Colonic mucosa (tissue), 4 donors: ENCODE measurements around the gene HTR3A. TPM values are rescaled to one million over a fixed set of nuclear protein-coding genes. Genes with fewer than 3 reads are reported as not detected.

Source experiments
- DNase-seq: peaks from one replicate; pipeline ENCODE4 v3.0.0-alpha.2; 2020
- H3K27ac ChIP-seq: fragments of 200-600 bp; one replicate; pipeline ENCODE4 v1.8.0; 2021
- H3K27me3 ChIP-seq: fragments of 200-600 bp; one replicate; pipeline ENCODE4 v1.8.0; 2021
- H3K36me3 ChIP-seq: fragments of 200-600 bp; one replicate; pipeline ENCODE4 v1.8.0; 2021
- H3K4me1 ChIP-seq: fragments of 200-600 bp; one replicate; pipeline ENCODE4 v1.8.0; 2021; ENCODE audit warnings: mild to moderate bottlenecking
- H3K4me3 ChIP-seq: fragments of 200-600 bp; one replicate; pipeline ENCODE4 v1.8.0; 2021
- H3K9ac ChIP-seq, 2 donors: one replicate each; pipeline ENCODE4 v1.7.0; 2013; ENCODE audit warnings: control low read depth in 2 of 2, low read depth in 2 of 2, low read length in 2 of 2
- H3K9me3 ChIP-seq: fragments of 200-600 bp; one replicate; pipeline ENCODE4 v1.8.0; 2021
- intact Hi-C: fragments of 100-400 bp; cut with DNase I; formaldehyde crosslinking; loops from one replicate; pipeline ENCODE4 v1.14.1; 2022
- total RNA-seq, 2 donors: library from RNA; stranded (reverse); fragmentation: NEBNext Ultra II Directional in 1 of 2; extraction: Animal tissue kit (Norgen Biotek cat#: 25700) in 1 of 2; gene quantifications; one replicate each; pipeline ENCODE4 v1.2.1, GENCODE V29; 2021
- TF ChIP-seq, protein P1 (sequence below): fragments of 200-600 bp; IDR thresholded peaks from one replicate; pipeline ENCODE4 v1.8.0; 2022; ENCODE audit warnings: antibody characterized with exemption, mild to moderate bottlenecking
- donor health status: healthy.
- donor health status: DM: no; HTN: no; CAD: no.
- donor health status: DM: no; HTN: no; CAD: no.

The HTR3A gene
- total RNA-seq, 2 donors from 2014 or later, result 0.90 TPM; not detected in 1

DNA sequence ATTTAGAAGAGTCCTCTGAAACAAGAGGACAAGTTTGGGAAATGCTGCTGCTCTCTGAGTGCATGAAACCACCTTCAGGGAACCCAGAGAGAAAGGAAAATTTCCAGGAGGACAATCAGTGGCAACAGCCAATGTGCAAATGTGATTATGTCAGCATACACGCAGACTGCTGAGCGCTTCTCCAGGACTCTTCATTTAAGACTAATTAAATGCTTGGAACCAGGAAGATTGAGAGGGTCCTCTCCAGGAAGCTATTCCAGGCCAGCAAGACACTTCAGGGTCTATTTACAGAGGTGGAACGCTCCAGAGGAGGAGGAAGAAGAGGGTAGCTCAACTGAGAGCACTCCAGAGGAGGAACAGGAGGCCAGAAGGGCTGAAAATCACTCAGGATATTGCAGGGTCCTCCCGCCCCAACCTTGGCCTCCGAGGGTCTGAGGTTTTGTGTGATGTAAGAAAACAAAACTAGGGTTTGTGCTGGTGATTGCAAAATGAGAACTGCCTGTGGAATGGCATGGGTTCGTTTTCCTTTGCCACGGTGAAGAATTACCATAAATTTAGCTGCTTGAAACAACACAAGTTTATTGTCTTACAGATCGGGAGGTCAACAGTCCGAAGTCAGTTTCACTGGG, 14.1 kb upstream of the HTR3A start:
- H3K4me3 ChIP-seq, result no peak overlapping the region
- no peaks in the 10 kb centered on the region for H3K4me1 ChIP-seq
- H3K27ac ChIP-seq, result no peak overlapping the region
- TF ChIP-seq, protein P1, sequence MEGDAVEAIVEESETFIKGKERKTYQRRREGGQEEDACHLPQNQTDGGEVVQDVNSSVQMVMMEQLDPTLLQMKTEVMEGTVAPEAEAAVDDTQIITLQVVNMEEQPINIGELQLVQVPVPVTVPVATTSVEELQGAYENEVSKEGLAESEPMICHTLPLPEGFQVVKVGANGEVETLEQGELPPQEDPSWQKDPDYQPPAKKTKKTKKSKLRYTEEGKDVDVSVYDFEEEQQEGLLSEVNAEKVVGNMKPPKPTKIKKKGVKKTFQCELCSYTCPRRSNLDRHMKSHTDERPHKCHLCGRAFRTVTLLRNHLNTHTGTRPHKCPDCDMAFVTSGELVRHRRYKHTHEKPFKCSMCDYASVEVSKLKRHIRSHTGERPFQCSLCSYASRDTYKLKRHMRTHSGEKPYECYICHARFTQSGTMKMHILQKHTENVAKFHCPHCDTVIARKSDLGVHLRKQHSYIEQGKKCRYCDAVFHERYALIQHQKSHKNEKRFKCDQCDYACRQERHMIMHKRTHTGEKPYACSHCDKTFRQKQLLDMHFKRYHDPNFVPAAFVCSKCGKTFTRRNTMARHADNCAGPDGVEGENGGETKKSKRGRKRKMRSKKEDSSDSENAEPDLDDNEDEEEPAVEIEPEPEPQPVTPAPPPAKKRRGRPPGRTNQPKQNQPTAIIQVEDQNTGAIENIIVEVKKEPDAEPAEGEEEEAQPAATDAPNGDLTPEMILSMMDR, result no peak
- no peak for DNase-seq
- H3K9ac ChIP-seq, result no peak overlapping the region
- H3K27me3 ChIP-seq, result no peaks in the 10 kb centered on the region
- intact Hi-C loops, result no loop called here
- no peaks in the 10 kb centered on the region for H3K9me3 ChIP-seq
- H3K36me3 ChIP-seq, result no peaks in the 10 kb centered on the region

DNA sequence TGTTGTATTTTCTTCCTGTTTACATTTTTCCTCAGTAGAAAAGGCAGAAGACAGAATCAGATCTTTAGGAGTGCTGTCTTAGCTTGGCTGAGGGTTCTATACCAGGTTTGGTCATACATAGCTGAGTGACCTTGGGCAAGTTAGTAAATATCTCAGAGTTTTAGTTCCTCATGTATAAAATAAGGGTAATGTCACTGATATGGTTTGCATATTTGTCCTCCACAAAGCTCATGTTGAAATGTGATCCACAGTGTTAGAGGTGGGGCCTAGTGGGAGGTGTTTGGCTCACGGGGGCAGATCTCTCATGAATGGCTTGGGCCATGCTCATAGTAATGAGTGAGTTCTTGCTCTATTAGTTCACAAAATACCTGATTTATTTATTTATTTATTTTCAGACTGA, 7.5 kb upstream of the HTR3A start:
- Histone ChIP-seq H3K27ac (no peak overlapping the region), H3K4me1 (no peaks in the 10 kb centered on the region), H3K27me3 (no peaks in the 10 kb centered on the region), H3K9me3 (no peaks in the 10 kb centered on the region), H3K9ac (no peak overlapping the region), H3K4me3 (no peak overlapping the region), H3K36me3 (no peaks in the 10 kb centered on the region)
- DNase-seq, result no peak
- intact Hi-C loops, result no loop called here
- TF ChIP-seq, protein P1, result no peak

DNA sequence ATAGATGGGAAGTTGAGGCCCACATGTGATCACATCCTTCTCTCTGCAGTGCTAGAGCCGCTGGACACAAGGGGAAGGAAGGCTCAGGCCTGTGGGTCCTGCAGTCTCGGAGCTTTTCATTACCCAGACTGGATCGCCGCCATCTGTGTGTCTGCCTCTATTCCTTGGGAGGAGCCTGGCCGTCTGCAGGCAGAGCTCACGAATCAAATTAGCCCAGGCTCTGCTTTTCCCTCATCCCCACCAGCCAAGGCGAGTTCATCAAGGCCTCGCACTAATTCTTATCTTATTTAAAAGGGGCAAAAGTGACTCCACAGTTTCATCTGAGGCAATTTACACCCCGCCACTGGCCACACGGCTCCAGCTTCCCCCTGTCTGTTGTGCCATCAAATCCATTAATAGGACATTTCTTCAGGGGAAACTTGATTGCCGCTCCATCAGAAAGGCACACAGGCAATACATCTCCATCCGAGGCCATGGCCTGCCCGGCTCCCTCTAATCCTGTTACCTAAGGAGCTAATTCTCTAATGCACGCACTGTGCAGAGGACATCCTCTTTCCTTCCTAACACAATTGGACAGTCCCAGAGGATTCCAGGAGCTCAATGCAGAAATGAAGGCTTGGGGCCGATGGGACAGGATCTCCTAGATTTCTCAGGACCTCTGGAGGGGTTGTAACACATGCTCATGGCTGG, 3.3 kb upstream of the HTR3A start:
- Histone ChIP-seq H3K27me3 (no peaks in the 10 kb centered on the region), H3K4me3 (no peak overlapping the region), H3K4me1 (no peaks in the 10 kb centered on the region), H3K36me3 (no peaks in the 10 kb centered on the region), H3K9ac (no peak overlapping the region), H3K27ac (no peak overlapping the region), H3K9me3 (no peaks in the 10 kb centered on the region)
- intact Hi-C loops, result no loop called here
- DNase-seq, result no peak
- TF ChIP-seq, protein P1, result no peak

DNA sequence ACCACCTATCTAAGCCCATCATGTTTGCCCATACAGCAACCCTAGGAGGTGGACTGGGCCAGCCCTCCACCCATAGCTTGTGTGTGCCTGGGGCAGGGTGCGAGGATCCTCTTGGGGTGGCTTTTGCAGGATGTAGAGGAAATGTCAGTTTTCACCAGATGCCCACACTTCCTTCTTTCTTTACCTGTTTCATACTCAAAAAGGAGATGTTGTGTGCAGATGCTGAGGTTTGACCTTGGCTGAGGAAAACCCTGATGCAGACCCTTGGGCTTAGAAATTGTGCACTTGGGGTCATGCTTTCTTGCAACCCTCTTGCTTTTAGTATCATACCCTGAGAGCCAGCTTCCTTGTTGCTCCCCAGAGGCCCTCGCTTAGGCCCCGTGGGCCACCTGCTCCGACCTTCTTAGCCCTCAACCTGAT, 2.2 kb downstream of the HTR3A start:
- intact Hi-C loops, result loop anchor here (5.0 kb wide), 1 partner anchor 475 kb away; no protein-coding TSS in a partner anchor
- Histone ChIP-seq H3K4me1 (no peaks in the 10 kb centered on the region), H3K36me3 (no peaks in the 10 kb centered on the region), H3K27ac (no peak overlapping the region), H3K4me3 (no peak overlapping the region), H3K9ac (no peak overlapping the region), H3K9me3 (no peaks in the 10 kb centered on the region), H3K27me3 (no peaks in the 10 kb centered on the region)
- no peak for DNase-seq
- TF ChIP-seq, protein P1, result no peak

DNA sequence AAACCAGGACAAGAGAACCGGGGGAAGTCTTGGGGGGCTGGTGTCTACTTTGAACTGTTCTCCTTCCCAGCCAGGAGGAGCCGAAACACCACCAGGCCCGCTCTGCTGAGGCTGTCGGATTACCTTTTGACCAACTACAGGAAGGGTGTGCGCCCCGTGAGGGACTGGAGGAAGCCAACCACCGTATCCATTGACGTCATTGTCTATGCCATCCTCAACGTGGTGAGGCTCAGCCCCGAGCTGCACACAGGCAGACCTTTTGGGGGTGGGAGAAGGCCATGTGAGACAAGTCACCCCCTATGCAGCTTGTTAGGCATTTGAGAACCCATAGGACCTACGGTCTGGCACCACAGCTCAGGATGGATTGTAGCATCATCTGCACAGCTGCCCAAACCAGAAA, 2.8 kb downstream of the HTR3A start:
- intact Hi-C loops, result loop anchor here (5.0 kb wide), 1 partner anchor 475 kb away; no protein-coding TSS in a partner anchor
- Histone ChIP-seq H3K9ac (no peak overlapping the region), H3K27me3 (no peaks in the 10 kb centered on the region), H3K9me3 (no peaks in the 10 kb centered on the region), H3K27ac (no peak overlapping the region), H3K36me3 (no peaks in the 10 kb centered on the region), H3K4me3 (no peak overlapping the region), H3K4me1 (no peaks in the 10 kb centered on the region)
- TF ChIP-seq, protein P1, result no peak
- no peak for DNase-seq
